ENCODE measurements around the gene ARHGEF12.
A peak's percentile ranks its signal among the peaks of the same experiment; 100 is the strongest.

ARHGEF12 gene

GRCh38 chr11:120431633-120432032 lies 95.4 kb downstream of the ARHGEF12 start:
- Histone ChIP-seq H3K4me3 (no peak overlapping the region), H3K9me3 (ENCODE audit: low read depth, low read length) (no peaks in the 10 kb centered on the region), H3K27ac (peak overlapping the region; percentile 52), H3K36me3 (ENCODE audit: insufficient read depth, low read length) (peaks cover 16% of the 10 kb centered on the region), H3K9ac (ENCODE audit: insufficient read length) (no peak overlapping the region)
- DNase-seq (ENCODE audit: low read depth, low spot score) = no peak
- TF ChIP-seq POLR2AphosphoS5 (IDR thresholded peaks at IDR 0.05; ENCODE audit: borderline replicate concordance, low read depth, low read length) (no peak), EZH2 (IDR thresholded peaks at IDR 0.05) (no peak), FOXP2 (optimal IDR thresholded peaks at IDR 0.05; ENCODE audit: control extremely low read depth, extremely low read length, insufficient read depth) (no peak)

- Histone ChIP-seq H3K36me3 (ENCODE audit: insufficient read depth, low read length) (peaks cover 16% of the 10 kb centered on the region), H3K27ac (peak overlapping the region; percentile 52), H3K4me3 (no peak overlapping the region), H3K9me3 (ENCODE audit: low read depth, low read length) (no peaks in the 10 kb centered on the region), H3K9ac (ENCODE audit: insufficient read length) (no peak overlapping the region)
- no peak for TF ChIP-seq FOXP2 (optimal IDR thresholded peaks at IDR 0.05; ENCODE audit: control extremely low read depth, extremely low read length, insufficient read depth)
- no peak for TF ChIP-seq EZH2 (IDR thresholded peaks at IDR 0.05)
- no peak for TF ChIP-seq POLR2AphosphoS5 (IDR thresholded peaks at IDR 0.05; ENCODE audit: borderline replicate concordance, low read depth, low read length)
- peak; percentile 40 for DNase-seq (ENCODE audit: low read depth, low spot score)
These were observed 96.1 kb downstream of the ARHGEF12 start for GRCh38 chr11:120432056-120433018.

- Histone ChIP-seq H3K36me3 (ENCODE audit: insufficient read depth, low read length) (peaks cover 40% of the 10 kb centered on the region), H3K4me3 (no peak overlapping the region), H3K9ac (ENCODE audit: insufficient read length) (no peak overlapping the region), H3K9me3 (ENCODE audit: low read depth, low read length) (no peaks in the 10 kb centered on the region), H3K27ac (no peak overlapping the region)
- DNase-seq (ENCODE audit: low read depth, low spot score) = no peak
- TF ChIP-seq EZH2 (IDR thresholded peaks at IDR 0.05) = no peak
- no peak for TF ChIP-seq FOXP2 (optimal IDR thresholded peaks at IDR 0.05; ENCODE audit: control extremely low read depth, extremely low read length, insufficient read depth)
- no peak for TF ChIP-seq POLR2AphosphoS5 (IDR thresholded peaks at IDR 0.05; ENCODE audit: borderline replicate concordance, low read depth, low read length)
These were observed 105.4 kb downstream of the ARHGEF12 start for GRCh38 chr11:120441592-120441991.

GRCh38 chr11:120442031-120442430 lies 105.8 kb downstream of the ARHGEF12 start:
- no peak for DNase-seq (ENCODE audit: low read depth, low spot score)
- no peak overlapping the region for H3K9ac ChIP-seq (ENCODE audit: insufficient read length)
- no peak overlapping the region for H3K27ac ChIP-seq
- TF ChIP-seq POLR2AphosphoS5 (IDR thresholded peaks at IDR 0.05; ENCODE audit: borderline replicate concordance, low read depth, low read length) (no peak), EZH2 (IDR thresholded peaks at IDR 0.05) (no peak), FOXP2 (optimal IDR thresholded peaks at IDR 0.05; ENCODE audit: control extremely low read depth, extremely low read length, insufficient read depth) (no peak)
- H3K4me3 ChIP-seq = no peak overlapping the region
- peaks cover 45% of the 10 kb centered on the region for H3K36me3 ChIP-seq (ENCODE audit: insufficient read depth, low read length)
- H3K9me3 ChIP-seq (ENCODE audit: low read depth, low read length) = no peaks in the 10 kb centered on the region

- no peaks in the 10 kb centered on the region for H3K9me3 ChIP-seq (ENCODE audit: low read depth, low read length)
- TF ChIP-seq FOXP2 (optimal IDR thresholded peaks at IDR 0.05; ENCODE audit: control extremely low read depth, extremely low read length, insufficient read depth) (no peak), EZH2 (IDR thresholded peaks at IDR 0.05) (no peak), POLR2AphosphoS5 (IDR thresholded peaks at IDR 0.05; ENCODE audit: borderline replicate concordance, low read depth, low read length) (no peak)
- H3K9ac ChIP-seq (ENCODE audit: insufficient read length) = no peak overlapping the region
- DNase-seq (ENCODE audit: low read depth, low spot score) = no peak
- no peak overlapping the region for H3K27ac ChIP-seq
- H3K36me3 ChIP-seq (ENCODE audit: insufficient read depth, low read length) = peaks cover 72% of the 10 kb centered on the region
- no peak overlapping the region for H3K4me3 ChIP-seq
These were observed 110.6 kb downstream of the ARHGEF12 start for GRCh38 chr11:120446802-120447201.

GRCh38 chr11:120448240-120448639 lies 112.0 kb downstream of the ARHGEF12 start:
- Histone ChIP-seq H3K4me3 (no peak overlapping the region), H3K9ac (ENCODE audit: insufficient read length) (no peak overlapping the region), H3K36me3 (ENCODE audit: insufficient read depth, low read length) (peaks cover 69% of the 10 kb centered on the region), H3K27ac (no peak overlapping the region), H3K9me3 (ENCODE audit: low read depth, low read length) (no peaks in the 10 kb centered on the region)
- DNase-seq (ENCODE audit: low read depth, low spot score) = no peak
- TF ChIP-seq FOXP2 (optimal IDR thresholded peaks at IDR 0.05; ENCODE audit: control extremely low read depth, extremely low read length, insufficient read depth) (no peak), EZH2 (IDR thresholded peaks at IDR 0.05) (no peak), POLR2AphosphoS5 (IDR thresholded peaks at IDR 0.05; ENCODE audit: borderline replicate concordance, low read depth, low read length) (no peak)

- Histone ChIP-seq H3K27ac (no peak overlapping the region), H3K9me3 (ENCODE audit: low read depth, low read length) (no peaks in the 10 kb centered on the region), H3K9ac (ENCODE audit: insufficient read length) (no peak overlapping the region), H3K4me3 (no peak overlapping the region), H3K36me3 (ENCODE audit: insufficient read depth, low read length) (peaks cover 64% of the 10 kb centered on the region)
- DNase-seq (ENCODE audit: low read depth, low spot score) = no peak
- no peak for TF ChIP-seq FOXP2 (optimal IDR thresholded peaks at IDR 0.05; ENCODE audit: control extremely low read depth, extremely low read length, insufficient read depth)
These were observed 119.3 kb downstream of the ARHGEF12 start for GRCh38 chr11:120455487-120455886.

- no peak overlapping the region for H3K27ac ChIP-seq
- no peaks in the 10 kb centered on the region for H3K9me3 ChIP-seq (ENCODE audit: low read depth, low read length)
- H3K4me3 ChIP-seq = no peak overlapping the region
- no peak overlapping the region for H3K9ac ChIP-seq (ENCODE audit: insufficient read length)
- no peak for TF ChIP-seq POLR2AphosphoS5 (IDR thresholded peaks at IDR 0.05; ENCODE audit: borderline replicate concordance, low read depth, low read length)
- TF ChIP-seq FOXP2 (optimal IDR thresholded peaks at IDR 0.05; ENCODE audit: control extremely low read depth, extremely low read length, insufficient read depth) = no peak
- TF ChIP-seq EZH2 (IDR thresholded peaks at IDR 0.05) = no peak
- no peak for DNase-seq (ENCODE audit: low read depth, low spot score)
- peaks cover 74% of the 10 kb centered on the region for H3K36me3 ChIP-seq (ENCODE audit: insufficient read depth, low read length)
These were observed 121.8 kb downstream of the ARHGEF12 start for GRCh38 chr11:120457996-120458395.

Data from SK-N-MC (cell line).